HG03108 (cell line): Measurements from ENCODE around the gene MAGI1.

Experiments used
- ATAC-seq: cut with Tn5 transposase; IDR thresholded peaks from one replicate; pipeline ENCODE4 v1.9.1; 2021; ENCODE audit warnings: moderate library complexity; ENCODE audit not compliant: unreplicated experiment

The MAGI1 gene

GRCh38 chr3:65605876-65606432 lies 432.8 kb downstream of the MAGI1 start:
- ATAC-seq, result no peak

GRCh38 chr3:65604863-65605526 lies 433.7 kb downstream of the MAGI1 start:
- ATAC-seq, result no peak

GRCh38 chr3:65603631-65604030 lies 435.1 kb downstream of the MAGI1 start:
- ATAC-seq, result no peak

- no peak for ATAC-seq
Observed at GRCh38 chr3:65600888-65601287, 437.8 kb downstream of the MAGI1 start.

- ATAC-seq, result no peak
Observed at GRCh38 chr3:65597952-65598413, 440.7 kb downstream of the MAGI1 start.

GRCh38 chr3:65597226-65597951 lies 441.3 kb downstream of the MAGI1 start:
- ATAC-seq, result no peak

GRCh38 chr3:65596571-65597225 lies 442.0 kb downstream of the MAGI1 start:
- ATAC-seq, result no peak

- no peak for ATAC-seq
Observed at GRCh38 chr3:65596029-65596300, 442.8 kb downstream of the MAGI1 start.

- no peak for ATAC-seq
Observed at GRCh38 chr3:65595222-65596028, 443.3 kb downstream of the MAGI1 start.

- no peak for ATAC-seq
Observed at GRCh38 chr3:65593780-65594752, 444.7 kb downstream of the MAGI1 start.

- ATAC-seq, result no peak
Observed at GRCh38 chr3:65591313-65591712, 447.4 kb downstream of the MAGI1 start.

GRCh38 chr3:65588884-65589283 lies 449.8 kb downstream of the MAGI1 start:
- ATAC-seq, result no peak

GRCh38 chr3:65587650-65588439 lies 450.9 kb downstream of the MAGI1 start:
- ATAC-seq, result no peak

GRCh38 chr3:65584913-65585312 lies 453.8 kb downstream of the MAGI1 start:
- ATAC-seq, result no peak

GRCh38 chr3:65584002-65584401 lies 454.7 kb downstream of the MAGI1 start:
- ATAC-seq, result no peak

- ATAC-seq, result no peak
Observed at GRCh38 chr3:65583188-65583587, 455.5 kb downstream of the MAGI1 start.

GRCh38 chr3:65582012-65582717 lies 456.6 kb downstream of the MAGI1 start:
- ATAC-seq, result no peak

GRCh38 chr3:65581313-65581712 lies 457.4 kb downstream of the MAGI1 start:
- ATAC-seq, result no peak

- no peak for ATAC-seq
Observed at GRCh38 chr3:65578861-65579260, 459.9 kb downstream of the MAGI1 start.
